Brain microvascular endothelial cell (primary cell): ENCODE measurements around the gene CR1.
A peak's percentile ranks its signal among the peaks of the same experiment; 100 is the strongest.
"Not testable (repeated sequence)": the region's sequence is repeated elsewhere in the genome, so short reads cannot be mapped to it uniquely, and the experiment has no call there.

Source experiments
- DNase-seq: peaks from one replicate; pipeline ENCODE4 v3.0.0-alpha.2; 2020
- H3K27ac ChIP-seq: fragments of 250-450 bp; sonication (Bioruptor Pico); 2 replicates; pipeline ENCODE4 v1.5.1; 2020; ENCODE audit warnings: mild to moderate bottlenecking, moderate library complexity
- H3K27me3 ChIP-seq: fragments of 250-450 bp; sonication (Bioruptor Pico); replicated peaks from 2 replicates; pipeline ENCODE4 v1.5.1; 2020; ENCODE audit warnings: mild to moderate bottlenecking
- H3K36me3 ChIP-seq: fragments of 250-450 bp; sonication (Bioruptor Pico); replicated peaks from 2 replicates; pipeline ENCODE4 v1.5.1; 2020; ENCODE audit warnings: mild to moderate bottlenecking
- H3K4me3 ChIP-seq: 2 replicates; pipeline ENCODE4 v1.5.1; 2011; ENCODE audit warnings: low read depth, mild to moderate bottlenecking, control low read depth, low read length, moderate library complexity
- CTCF ChIP-seq: IDR thresholded peaks from 2 replicates; pipeline ENCODE4 v1.5.1; 2011; ENCODE audit warnings: low read depth, mild to moderate bottlenecking, moderate library complexity, low read length, control low read depth, inconsistent platforms; ENCODE audit errors: missing control alignments
- in situ Hi-C: cut with HindIII; loops from 2 replicates; pipeline ENCODE4 v1.10.0; 2017; ENCODE audit warnings: low sequenced_read_pairs, low pct_ligation_motif_present

Gene CR1

DNA sequence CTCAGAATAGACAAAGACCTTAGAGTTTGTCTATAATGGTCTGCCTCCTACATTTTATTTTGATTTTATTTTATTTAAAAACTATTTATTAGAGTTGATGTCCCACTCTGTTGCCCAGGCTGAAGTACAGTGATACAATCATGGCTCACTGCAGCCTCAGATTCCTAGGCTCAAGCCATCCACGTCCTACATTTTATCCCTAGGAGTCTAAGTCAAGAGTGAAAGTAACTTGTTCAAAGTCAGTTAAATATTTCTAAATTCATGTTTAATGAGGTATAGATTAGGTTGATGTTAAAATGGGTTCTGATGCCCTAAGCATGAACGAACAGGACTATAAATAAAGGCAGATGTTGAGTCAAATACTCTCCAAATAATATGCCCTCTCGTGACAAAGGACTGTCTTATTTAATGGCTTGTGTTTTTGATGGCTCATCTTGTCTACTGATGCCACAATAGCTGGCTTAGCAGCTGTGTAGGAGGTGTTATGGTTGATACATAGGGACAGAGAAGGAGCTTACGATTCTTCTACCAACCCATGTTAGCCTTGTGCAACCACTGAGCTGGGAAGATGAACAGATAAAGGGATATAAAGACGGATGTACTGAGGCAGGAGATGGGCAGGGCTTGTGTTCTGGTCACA is 83.0 kb downstream of the CR1 start:
- H3K27ac ChIP-seq: no peak overlapping the region
- H3K4me3 ChIP-seq: no peak overlapping the region
- no peaks in the 10 kb centered on the region for H3K36me3 ChIP-seq
- DNase-seq: no peak
- no peak for TF ChIP-seq CTCF
- H3K27me3 ChIP-seq: no peaks in the 10 kb centered on the region
- in situ Hi-C loops: no loop called here

- DNase-seq: peak; percentile 82
- in situ Hi-C loops: no loop called here
- H3K4me3 ChIP-seq: no peak overlapping the region
- H3K27me3 ChIP-seq: no peaks in the 10 kb centered on the region
- no peaks in the 10 kb centered on the region for H3K36me3 ChIP-seq
- TF ChIP-seq CTCF: peak; percentile 74
- H3K27ac ChIP-seq: no peak overlapping the region
These were observed 83.5 kb downstream of the CR1 start for GRCh38 chr1:207579436-207579799.

DNA sequence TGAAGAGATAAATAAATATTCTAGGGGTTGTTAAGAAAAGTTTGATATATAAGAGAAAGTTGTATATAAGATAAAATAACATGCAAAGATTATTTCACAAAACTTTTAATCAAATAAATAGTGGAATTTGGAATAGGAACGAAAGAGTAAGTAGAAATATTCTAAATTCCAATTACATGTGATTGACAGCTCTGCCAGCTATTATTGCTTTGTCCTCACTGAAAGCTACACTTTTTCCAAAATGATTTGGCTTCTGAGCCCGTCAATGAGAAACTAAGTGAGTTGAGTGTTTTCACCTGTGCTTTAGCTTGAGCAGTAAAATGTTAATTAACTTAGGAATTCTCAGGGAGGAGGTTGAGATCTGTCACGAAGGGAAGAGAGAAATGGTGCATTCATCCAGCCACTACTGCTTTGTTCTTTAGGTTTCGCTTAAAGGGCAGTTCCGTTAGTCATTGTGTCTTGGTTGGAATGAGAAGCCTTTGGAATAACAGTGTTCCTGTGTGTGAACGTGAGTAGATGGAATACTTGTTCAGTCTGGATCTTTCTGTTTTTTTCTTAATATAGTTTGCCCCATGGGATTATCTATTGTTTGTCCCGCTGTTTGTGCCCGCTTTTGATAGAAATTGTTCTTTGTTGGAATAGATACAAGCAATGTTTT is 85.7 kb downstream of the CR1 start:
- H3K36me3 ChIP-seq: no peaks in the 10 kb centered on the region
- no peaks in the 10 kb centered on the region for H3K27me3 ChIP-seq
- in situ Hi-C loops: no loop called here
- no peak overlapping the region for H3K27ac ChIP-seq
- no peak overlapping the region for H3K4me3 ChIP-seq
- DNase-seq: no peak
- TF ChIP-seq CTCF: no peak

GRCh38 chr1:207589506-207589905 is 93.5 kb downstream of the CR1 start:
- H3K4me3 ChIP-seq, H3K27ac ChIP-seq, H3K27me3 ChIP-seq, in situ Hi-C loops, H3K36me3 ChIP-seq, DNase-seq: not testable (repeated sequence)

DNA sequence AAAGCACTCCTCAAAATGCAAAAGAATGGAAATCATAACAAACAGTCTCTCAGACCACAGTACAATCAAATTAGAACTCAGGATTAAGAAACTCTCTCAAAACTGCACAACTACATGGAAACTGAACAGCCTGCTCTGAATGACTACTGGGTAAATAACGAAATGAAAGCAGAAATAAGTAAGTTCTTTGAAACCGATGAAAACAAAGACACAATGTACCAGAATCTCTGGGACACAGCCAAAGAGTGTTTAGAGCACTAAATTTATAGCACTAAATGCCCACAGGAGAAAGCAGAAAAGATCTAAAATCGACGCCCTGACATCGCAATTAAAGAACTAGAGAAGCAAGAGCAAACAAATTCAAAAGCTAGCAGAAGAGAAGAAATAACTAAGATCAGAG is 95.2 kb downstream of the CR1 start:
- H3K36me3 ChIP-seq, H3K27ac ChIP-seq, H3K27me3 ChIP-seq, H3K4me3 ChIP-seq, in situ Hi-C loops, DNase-seq: not testable (repeated sequence)

DNA sequence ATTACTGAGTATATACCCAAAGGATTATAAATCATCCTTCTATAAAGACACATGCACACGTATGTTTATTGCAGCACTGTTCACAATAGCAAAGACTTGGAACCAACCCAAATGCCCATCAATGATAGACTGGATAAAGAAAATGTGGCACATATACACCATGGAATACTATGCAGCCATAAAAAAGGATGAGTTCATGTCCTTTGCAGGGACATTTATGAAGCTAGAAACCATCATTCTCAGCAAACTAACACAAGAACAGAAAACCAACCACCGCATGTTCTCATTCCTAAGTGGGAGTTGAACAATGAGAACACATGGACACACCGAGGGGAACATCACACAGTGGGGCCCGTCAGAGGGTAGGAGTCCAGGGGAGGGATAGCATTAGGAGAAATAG is 98.1 kb downstream of the CR1 start:
- H3K27me3 ChIP-seq, H3K27ac ChIP-seq, DNase-seq, in situ Hi-C loops, H3K4me3 ChIP-seq, H3K36me3 ChIP-seq: not testable (repeated sequence)

- TF ChIP-seq CTCF: no peak
- H3K4me3 ChIP-seq: no peak overlapping the region
- no peaks in the 10 kb centered on the region for H3K27me3 ChIP-seq
- in situ Hi-C loops: no loop called here
- no peak for DNase-seq
- H3K27ac ChIP-seq: no peak overlapping the region
- no peaks in the 10 kb centered on the region for H3K36me3 ChIP-seq
These were observed 107.8 kb downstream of the CR1 start for GRCh38 chr1:207603777-207604176.
